ENCODE data around the gene RABGAP1. TPM values are rescaled to one million over a fixed set of nuclear protein-coding genes. Genes with fewer than 3 reads are reported as not detected.
A peak's percentile ranks its signal among the peaks of the same experiment; 100 is the strongest.

RABGAP1 gene
- total and polyA plus RNA-seq, 2 experiments from 2014 or later: 8.5 to 33.9 TPM

DNA sequence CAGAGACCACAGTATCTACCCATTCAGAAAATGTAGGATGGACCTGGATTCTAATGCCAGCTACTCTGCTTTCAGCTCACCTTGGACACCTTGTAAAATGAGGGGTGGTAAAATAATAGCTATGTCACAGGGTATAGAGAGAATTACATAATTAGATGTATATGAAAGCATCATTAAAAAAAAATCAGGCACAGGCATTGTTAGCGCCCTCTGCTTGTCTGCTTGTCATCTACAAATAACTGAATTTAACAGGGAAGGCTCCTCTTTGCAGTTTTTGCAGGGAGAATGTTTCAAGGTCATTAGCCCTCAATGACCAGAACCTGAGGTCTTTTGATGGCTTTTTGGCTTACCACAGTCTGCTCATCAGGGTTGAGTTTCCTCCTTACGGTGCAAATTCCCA lies 150.6 kb downstream of the RABGAP1 start:
- Histone ChIP-seq H2AFZ (no peak overlapping the region), H4K20me1 (replicated peaks; ENCODE audit: insufficient read depth) (no peaks in the 10 kb centered on the region; the same call in 1 of the 2 replicates), H3K27ac (ENCODE audit: low read depth) (no peak overlapping the region), H3K4me3 (no peak overlapping the region), H3K79me2 (replicated peaks; ENCODE audit: insufficient read depth) (no peaks in the 10 kb centered on the region), H3F3A (replicated peaks; ENCODE audit: low read depth) (no peaks in the 10 kb centered on the region), H3K9me2 (ENCODE audit: insufficient read depth) (no peaks in the 10 kb centered on the region), H3K27me3 (ENCODE audit: insufficient read depth) (no peaks in the 10 kb centered on the region), H3K4me1 (ENCODE audit: insufficient read depth) (no peaks in the 10 kb centered on the region), H3K4me2 (no peak overlapping the region), H3K36me3 (ENCODE audit: insufficient read depth) (peaks cover 15% of the 10 kb centered on the region; the same call in 1 of the 2 replicates)
- DNase-seq (ENCODE audit: low spot score) (no peak), ATAC-seq (no peak)
- no peaks in the 10 kb centered on the region for H3K9me3 Mint-ChIP-seq
- no peaks in the 10 kb centered on the region for H3K27me3 Mint-ChIP-seq (ENCODE audit: insufficient read depth, low read depth, poor library complexity)
- TF ChIP-seq, protein P1, sequence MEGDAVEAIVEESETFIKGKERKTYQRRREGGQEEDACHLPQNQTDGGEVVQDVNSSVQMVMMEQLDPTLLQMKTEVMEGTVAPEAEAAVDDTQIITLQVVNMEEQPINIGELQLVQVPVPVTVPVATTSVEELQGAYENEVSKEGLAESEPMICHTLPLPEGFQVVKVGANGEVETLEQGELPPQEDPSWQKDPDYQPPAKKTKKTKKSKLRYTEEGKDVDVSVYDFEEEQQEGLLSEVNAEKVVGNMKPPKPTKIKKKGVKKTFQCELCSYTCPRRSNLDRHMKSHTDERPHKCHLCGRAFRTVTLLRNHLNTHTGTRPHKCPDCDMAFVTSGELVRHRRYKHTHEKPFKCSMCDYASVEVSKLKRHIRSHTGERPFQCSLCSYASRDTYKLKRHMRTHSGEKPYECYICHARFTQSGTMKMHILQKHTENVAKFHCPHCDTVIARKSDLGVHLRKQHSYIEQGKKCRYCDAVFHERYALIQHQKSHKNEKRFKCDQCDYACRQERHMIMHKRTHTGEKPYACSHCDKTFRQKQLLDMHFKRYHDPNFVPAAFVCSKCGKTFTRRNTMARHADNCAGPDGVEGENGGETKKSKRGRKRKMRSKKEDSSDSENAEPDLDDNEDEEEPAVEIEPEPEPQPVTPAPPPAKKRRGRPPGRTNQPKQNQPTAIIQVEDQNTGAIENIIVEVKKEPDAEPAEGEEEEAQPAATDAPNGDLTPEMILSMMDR (conservative IDR thresholded peaks at IDR 0.05; ENCODE audit: low read depth in 2 of 2): peak; percentile 49 to 62
- no peak for TF ChIP-seq STAT1 (IDR thresholded peaks at IDR 0.05; ENCODE audit: unreplicated experiment)
- H3K4me1 Mint-ChIP-seq: peaks cover 6% of the 10 kb centered on the region
- peaks cover 61% of the 10 kb centered on the region for H3K36me3 Mint-ChIP-seq (ENCODE audit: low read depth)
- no peak overlapping the region for H3K27ac Mint-ChIP-seq
- no peak overlapping the region for H3K4me3 Mint-ChIP-seq

DNA sequence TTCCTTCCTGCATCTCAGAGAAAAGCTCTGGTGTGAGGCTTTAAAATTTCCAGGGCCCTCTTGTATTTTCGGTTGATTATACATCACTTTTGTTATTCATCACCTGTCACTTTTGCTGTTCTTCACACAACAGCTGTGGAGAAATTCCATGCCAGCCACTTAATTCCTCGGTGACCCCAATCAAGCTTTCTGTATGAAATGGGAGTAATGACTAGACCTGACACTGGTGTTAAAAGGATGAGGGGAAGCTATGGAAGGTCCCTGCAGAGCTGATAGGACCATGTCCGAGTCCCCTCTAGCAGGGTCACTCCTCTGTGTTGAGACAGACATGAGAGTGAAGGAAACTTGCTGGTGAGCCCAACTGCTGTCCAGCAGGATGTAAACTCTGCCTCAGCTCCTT lies 152.3 kb downstream of the RABGAP1 start:
- Mint-ChIP-seq H3K4me3 (no peak overlapping the region), H3K27me3 (ENCODE audit: insufficient read depth, low read depth, poor library complexity) (no peaks in the 10 kb centered on the region), H3K4me1 (peaks cover 23% of the 10 kb centered on the region), H3K36me3 (ENCODE audit: low read depth) (peaks cover 70% of the 10 kb centered on the region), H3K9me3 (no peaks in the 10 kb centered on the region), H3K27ac (no peak overlapping the region)
- no peak overlapping the region for H3K4me2 ChIP-seq
- TF ChIP-seq ETS1 (IDR thresholded peaks at IDR 0.05) (no peak), JUNB (IDR thresholded peaks at IDR 0.05; ENCODE audit: unreplicated experiment) (no peak), ZNF462 (CRISPR knock-in tag; IDR thresholded peaks at IDR 0.05) (no peak)
- H3K4me3 ChIP-seq: no peak overlapping the region
- no peaks in the 10 kb centered on the region for H3K9me2 ChIP-seq (ENCODE audit: insufficient read depth)
- peaks cover 15% of the 10 kb centered on the region; the same call in 1 of the 2 replicates for H3K36me3 ChIP-seq (ENCODE audit: insufficient read depth)
- peak overlapping the region; percentile 18; the same call in 1 of the 2 replicates for H3K27ac ChIP-seq (ENCODE audit: low read depth)
- H2AFZ ChIP-seq: no peak overlapping the region
- H3F3A ChIP-seq (replicated peaks; ENCODE audit: low read depth): no peaks in the 10 kb centered on the region
- H3K79me2 ChIP-seq (replicated peaks; ENCODE audit: insufficient read depth): no peaks in the 10 kb centered on the region
- H3K4me1 ChIP-seq (ENCODE audit: insufficient read depth): peaks cover 14% of the 10 kb centered on the region
- DNase-seq (ENCODE audit: low spot score) (no peak), ATAC-seq (no peak)
- H4K20me1 ChIP-seq (replicated peaks; ENCODE audit: insufficient read depth): no peaks in the 10 kb centered on the region; the same call in 1 of the 2 replicates
- no peaks in the 10 kb centered on the region for H3K27me3 ChIP-seq (ENCODE audit: insufficient read depth)

All from GM23338 (cell line).